Stomach (tissue), 4 donors: ENCODE measurements around the gene GSTA2.

Experiments used
- EP300 ChIP-seq: sonication (generic); formaldehyde crosslinking; IDR thresholded peaks from one replicate; pipeline ENCODE4 v1.6.1; 2017; ENCODE audit warnings: antibody characterized with exemption
- POLR2AphosphoS5 ChIP-seq, 3 donors: sonication (generic); formaldehyde crosslinking; IDR thresholded peaks; one replicate each; pipeline ENCODE4 v1.6.1; 2016; ENCODE audit warnings: antibody characterized with exemption in 3 of 3
- TF ChIP-seq, protein P1 (sequence below), 7 experiments: fragments of 450-650 bp in 4 of 7; fragments of 200-600 bp in 3 of 7; sonication (generic) in 3 of 7; IDR thresholded peaks; one replicate each; pipeline ENCODE4 v1.5.1; 2016 to 2019; ENCODE audit warnings: antibody characterized with exemption in 7 of 7, control low read depth in 2 of 7, mild to moderate bottlenecking in 1 of 7

- TF ChIP-seq, protein P1, sequence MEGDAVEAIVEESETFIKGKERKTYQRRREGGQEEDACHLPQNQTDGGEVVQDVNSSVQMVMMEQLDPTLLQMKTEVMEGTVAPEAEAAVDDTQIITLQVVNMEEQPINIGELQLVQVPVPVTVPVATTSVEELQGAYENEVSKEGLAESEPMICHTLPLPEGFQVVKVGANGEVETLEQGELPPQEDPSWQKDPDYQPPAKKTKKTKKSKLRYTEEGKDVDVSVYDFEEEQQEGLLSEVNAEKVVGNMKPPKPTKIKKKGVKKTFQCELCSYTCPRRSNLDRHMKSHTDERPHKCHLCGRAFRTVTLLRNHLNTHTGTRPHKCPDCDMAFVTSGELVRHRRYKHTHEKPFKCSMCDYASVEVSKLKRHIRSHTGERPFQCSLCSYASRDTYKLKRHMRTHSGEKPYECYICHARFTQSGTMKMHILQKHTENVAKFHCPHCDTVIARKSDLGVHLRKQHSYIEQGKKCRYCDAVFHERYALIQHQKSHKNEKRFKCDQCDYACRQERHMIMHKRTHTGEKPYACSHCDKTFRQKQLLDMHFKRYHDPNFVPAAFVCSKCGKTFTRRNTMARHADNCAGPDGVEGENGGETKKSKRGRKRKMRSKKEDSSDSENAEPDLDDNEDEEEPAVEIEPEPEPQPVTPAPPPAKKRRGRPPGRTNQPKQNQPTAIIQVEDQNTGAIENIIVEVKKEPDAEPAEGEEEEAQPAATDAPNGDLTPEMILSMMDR (IDR thresholded peaks at IDR 0.05): no peak
- TF ChIP-seq EP300 (no peak), POLR2AphosphoS5 (IDR thresholded peaks at IDR 0.05) (no peak)
Measured at GRCh38 chr6:52790861-52791260, 27.6 kb upstream of the GSTA2 start.
